OCI-M2 (cell line): Measurements from ENCODE around the gene DGKZ.

Experiments used
- DNase-seq: peaks from one replicate; lab custom pipeline; 2025; ENCODE audit not compliant: unreplicated experiment; lab: John Stamatoyannopoulos, UW

DGKZ gene

DNA sequence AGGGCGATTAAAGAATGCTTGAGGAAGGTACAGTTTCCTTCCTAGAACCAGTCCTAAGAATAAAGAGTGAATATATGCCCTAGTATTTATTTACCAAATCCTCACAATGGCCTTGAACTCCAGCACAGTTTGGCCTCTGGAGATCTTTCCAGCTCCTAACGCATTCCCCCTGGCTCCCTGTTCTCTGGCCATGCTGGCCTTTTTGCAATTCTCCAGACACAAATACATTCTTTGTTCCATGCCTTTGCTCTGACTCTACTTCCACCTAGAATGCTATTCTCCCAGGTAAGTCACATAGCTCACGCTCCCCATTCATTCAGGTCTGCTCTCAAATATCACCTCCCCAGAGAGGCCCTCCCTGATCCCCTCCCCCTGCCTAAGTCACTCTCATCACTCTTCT lies 3.7 kb upstream of the DGKZ start:
- no peak for DNase-seq

DNA sequence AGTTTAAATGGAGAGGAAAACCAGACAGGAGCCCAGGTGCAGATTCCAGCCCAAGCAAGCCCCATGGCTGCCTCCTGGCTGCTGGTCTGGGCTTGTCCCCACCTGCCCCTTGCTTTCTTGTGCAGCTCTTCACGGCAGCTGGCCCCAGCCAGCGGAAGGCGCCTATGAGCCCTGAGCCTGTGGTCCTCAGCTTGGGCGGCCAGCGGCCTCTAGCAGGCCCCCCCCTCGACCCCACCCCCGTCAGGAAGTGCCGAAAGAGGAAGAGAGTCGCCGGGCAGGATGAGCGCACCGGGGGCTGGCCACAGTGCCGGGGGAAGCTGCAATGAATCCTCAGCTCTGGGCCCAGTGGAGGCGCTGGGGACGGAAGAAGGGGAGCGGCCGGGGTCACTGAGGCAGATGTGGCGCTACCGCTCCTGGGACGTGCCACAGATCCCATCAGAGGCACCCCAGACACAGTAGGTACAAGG lies 2.1 kb upstream of the DGKZ start:
- no peak for DNase-seq

DNA sequence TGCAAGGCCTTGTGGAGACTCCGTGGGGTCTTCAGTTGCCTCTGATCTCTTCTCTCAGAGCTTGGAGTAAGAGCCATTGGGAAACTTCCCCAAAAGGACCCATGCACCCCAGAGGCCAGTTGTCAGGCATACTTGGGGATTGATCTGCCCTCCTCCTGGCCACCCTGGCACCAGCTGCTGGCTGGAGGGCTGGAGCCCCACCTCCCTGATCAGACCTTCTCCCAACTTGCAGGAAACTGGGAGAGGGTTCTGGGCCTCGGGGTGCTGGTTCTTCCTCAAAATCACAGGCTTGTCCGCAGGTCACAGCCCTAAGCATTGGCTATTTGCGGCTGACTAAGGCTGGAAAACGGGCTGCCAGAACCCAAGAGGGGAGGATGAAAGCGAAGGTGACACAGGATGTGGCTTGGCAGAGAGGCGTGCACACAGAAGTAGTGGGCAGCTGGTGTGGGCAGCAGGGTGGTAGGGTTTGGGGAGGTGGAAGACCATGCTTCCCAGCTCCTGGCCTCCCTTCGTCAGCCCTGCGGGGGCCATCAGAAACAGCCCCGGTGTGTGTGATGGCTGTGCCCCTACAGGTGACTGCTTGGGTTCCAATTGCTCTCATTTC lies 1.3 kb upstream of the DGKZ start:
- DNase-seq, result no peak

DNA sequence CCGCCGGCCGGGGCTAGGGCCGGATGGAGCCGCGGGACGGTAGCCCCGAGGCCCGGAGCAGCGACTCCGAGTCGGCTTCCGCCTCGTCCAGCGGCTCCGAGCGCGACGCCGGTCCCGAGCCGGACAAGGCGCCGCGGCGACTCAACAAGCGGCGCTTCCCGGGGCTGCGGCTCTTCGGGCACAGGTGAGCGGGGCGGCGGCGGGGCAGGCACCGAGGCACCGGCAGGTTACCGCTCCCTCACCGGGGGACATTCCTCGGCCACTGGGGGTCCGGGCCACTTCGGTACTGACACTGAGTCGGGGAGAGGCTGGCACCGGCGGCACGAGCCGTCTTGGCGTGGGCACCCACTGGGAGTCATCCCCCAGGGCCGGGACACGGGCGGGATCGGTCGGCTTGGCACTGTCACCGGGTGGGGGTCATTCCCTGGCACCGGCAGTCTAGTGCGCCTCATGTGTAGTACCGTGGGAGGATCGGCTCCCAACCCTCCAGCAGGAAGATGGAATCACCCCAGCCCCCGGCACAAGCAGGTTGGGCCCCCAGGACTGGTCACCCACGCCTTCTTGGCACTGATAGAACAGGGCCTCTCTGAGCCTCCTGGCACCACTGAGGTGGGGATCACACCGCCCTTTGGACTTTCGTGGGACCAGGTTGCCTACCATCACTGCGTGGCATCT lies 511 bp downstream of the DGKZ start:
- DNase-seq, result no peak

DNA sequence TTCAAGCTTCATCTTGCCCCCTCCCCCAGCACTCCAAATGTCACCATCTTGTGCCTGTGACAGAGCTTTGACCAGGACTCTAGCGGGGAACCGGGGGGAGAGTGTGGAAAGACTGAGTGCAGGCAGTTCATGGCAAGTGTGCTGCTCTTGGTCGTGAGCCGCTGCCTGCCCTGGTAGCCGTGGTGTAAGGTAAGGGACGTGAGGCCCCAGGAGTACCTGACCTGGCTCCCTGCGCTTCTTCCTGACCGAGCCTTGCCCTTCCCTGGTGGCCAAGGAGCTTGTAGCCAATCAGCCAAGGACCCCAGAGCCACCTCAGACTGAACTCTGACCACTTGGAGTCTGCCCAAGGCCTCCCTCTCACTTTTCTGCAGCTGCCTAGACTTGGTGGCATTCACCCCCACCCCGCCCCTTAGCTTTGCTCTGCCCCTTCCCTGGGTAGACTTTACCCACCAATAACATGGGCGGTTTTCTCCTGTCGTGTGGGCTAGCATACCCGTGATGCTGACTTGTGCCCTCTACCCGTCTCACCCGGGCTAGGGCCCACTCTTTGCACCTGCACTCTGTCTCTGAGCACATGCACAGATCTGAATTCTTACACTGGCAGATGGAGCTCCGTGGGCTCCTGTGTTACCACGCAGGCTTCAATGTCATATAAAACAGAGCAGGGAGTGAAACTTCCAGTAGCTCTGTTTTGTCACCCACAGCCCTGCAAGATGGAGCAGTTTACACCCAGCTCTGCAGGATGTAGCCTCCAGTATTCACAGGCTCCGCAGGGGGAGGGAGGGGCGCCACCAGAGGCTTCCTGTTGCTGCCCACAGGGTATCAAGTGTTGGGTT lies 1.5 kb downstream of the DGKZ start:
- DNase-seq, result no peak

DNA sequence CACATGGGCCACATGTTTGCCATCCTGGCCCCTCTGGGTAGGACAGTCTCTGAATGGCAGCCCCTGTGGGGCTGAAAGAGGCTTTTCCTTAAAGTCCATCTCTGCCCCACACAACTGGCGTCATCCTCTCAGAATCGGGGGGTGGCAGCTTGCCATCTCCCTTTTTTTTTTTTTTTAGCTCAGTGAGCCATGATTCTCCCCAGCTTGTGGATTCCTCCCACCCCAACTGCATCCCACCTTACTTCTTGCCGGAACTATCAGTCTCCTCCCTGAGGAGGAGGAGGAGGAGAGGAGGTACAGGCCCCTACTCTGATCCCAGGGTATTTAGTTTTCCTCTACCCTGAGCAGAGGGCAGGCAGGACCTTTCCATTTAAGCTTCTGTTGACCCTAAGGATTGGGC lies 3.4 kb downstream of the DGKZ start:
- no peak for DNase-seq

DNA sequence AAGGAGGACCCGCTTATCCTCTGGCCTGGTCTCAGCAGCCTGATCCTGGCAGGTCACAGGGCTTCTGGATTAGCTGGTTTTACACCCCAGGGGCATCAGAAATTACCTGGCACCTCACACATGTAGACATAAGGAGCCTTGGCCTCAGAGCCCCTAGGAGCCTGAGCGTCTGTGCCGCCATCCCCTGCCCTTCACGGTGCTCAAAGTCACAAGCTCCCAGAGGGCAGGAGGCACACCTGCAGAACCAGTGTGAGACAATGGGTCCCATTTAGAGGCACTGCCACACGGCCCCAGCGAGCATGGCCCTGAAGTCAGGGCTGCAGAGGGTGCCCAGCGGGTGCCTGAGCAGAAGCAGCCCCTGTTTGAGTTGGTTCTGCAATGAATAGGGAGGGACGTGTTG lies 3.9 kb downstream of the DGKZ start:
- no peak for DNase-seq

DNA sequence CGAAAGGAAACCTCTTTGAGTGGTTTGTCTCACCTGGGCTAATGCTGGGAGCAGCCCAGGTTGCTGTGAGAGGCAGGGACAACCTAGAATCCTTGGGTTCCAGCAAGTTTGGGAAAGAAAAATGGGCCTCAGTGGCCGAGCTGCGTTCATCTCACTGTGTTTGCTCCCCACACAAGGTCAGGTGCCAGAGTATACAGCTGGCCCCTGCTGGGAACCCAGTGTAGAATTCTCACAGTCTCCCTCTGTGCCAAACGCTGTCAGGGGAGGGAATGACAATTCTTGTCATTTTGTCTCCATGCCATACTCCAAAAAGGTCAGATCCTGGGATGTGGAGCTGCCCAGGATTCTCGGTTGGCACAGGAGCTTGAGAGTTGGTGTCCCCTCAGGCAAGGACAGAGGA lies 4.3 kb downstream of the DGKZ start:
- no peak for DNase-seq

DNA sequence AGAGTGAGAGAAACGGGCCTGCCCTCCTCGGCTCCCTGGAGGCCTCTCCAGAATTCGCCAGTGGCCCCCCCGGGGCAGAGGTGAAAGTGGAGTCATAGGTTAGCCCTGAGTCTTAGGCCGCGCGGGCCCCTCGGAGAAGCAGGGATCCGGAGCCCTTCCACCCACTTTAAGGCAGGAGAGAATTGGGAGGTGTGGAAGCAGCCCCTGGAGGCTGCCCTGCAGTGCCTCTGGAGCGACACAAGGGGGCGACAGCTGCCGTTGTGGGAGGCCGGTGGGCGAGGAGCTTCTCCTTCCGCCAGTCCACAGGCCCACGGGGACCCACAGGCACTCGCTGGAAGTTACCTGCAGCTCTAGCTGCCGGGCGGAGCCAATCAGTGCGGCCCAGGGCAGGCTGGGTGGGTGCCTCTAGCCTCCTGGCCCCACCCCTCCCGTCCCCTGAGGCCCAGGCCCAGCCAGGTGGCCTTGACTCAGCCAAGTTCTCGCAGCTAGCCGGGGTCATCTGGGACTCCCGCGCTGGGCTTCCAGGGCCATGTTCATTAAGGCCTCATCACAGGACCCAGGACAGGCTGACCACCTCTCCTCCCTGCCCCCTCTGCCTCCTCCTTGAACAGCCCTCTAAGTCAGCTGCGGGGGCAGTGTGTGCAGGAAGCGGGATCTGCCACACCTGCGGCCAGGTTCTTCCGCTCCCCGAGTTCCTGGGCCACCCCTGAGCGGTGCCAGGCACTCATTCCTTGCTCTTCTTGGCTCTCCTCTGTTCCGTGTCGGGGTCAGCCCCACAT lies 5.0 kb downstream of the DGKZ start:
- DNase-seq, result no peak

DNA sequence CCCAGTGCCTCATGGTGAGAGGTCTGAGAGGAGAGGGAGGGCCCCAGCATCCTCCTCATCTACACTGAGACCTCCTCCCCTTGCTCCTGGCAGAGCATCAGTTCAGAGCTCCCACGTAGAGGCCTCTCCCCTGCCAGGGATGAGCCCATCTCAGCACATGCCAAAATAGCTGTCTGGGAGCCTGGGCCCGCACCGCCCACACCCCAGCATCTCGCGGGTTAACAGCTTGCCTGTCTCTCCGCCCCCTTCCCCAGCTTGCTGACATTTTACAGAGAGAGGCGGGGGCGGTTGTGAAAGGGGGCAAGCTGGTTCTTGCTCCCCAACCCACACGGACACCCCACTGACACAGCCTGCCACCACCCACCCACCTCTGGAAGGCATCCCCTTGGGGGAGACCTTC lies 6.4 kb downstream of the DGKZ start:
- DNase-seq, result no peak

DNA sequence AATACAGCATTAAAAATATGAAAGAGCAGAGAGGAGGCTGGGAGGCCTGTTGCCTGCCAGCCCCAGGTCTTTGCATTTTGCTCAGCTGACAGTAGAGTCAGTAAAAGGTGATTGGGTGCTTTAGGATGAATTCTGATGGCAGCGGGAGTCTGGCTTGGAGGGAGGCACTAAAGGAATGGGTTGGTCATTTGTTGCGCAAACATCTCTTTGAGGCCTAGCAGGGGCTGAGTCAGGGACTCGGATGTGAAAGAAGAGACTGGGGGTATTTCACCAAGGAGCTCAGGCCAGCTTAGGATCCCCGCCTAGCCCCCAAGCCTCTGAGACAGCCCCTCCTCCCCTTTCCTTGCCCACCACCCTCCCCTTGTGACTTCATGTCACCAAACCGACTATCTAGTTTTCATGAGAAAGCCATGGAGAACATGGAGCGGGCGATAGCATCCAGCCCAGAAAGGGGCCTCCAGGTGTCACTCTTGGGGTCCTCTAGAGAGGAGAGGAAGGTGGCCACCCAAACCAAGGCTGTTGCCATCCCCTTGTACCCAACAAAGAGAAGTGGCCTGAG lies 9.7 kb downstream of the DGKZ start:
- no peak for DNase-seq

DNA sequence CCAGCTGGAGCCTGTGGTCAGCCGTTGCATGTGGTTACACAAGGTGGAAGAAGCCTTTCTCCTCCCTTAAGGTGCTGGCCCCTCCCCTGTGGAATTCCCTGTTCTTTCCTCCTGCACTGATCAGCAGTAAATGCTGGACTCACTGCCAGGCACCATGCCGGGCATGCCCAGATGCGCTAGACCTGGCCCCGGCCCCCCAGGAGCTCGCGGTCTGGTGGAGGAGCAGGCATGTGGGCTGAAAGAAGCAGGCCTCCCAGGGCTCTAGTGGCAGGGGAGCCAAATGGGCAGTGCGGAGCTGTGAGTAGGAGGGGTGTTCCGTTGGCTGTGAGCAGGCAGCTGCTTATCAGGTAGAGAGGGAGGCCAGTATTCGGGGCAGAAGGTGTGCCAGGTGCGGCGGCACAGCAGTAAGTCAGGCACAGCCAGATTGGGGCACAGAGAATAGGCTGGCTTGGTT lies 10.2 kb downstream of the DGKZ start:
- no peak for DNase-seq

DNA sequence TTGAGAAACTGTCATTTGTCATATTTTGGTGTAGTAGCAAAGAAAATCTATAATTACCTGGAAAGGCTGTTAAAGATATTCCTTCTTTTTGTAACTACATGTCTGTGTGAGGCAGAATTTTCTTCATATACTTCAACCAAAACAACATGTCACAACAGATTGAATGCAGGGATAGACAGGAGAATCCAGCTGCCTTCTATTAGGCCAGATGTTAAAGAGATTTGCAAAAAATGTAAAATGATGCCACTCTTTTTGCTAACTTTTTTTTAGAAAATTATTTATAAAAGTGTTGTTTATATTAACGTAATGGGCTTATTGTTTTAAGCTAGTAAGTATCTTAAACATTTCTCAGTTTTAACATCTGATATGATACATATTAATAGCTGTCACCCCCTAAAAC lies 12.7 kb downstream of the DGKZ start:
- DNase-seq, result no peak

DNA sequence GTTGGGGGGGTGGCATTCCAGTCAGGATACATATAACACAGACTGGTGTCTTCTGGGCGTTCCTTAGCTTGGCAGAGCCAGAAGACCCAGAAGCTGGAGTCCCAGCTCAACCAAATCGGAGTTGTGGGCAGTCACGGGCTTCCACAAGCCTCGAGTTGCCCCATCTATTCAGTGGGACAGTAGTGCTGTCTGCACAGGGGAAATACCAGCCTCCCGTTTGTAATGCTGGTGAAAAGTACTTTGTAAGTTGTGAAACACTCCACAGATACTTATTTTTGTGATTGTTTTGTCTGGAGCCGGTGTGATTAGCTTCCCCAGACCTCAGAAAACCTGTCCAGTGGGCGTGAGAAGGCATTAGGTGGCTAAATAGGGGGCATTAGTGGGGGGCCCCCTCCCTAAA lies 13.6 kb downstream of the DGKZ start:
- DNase-seq, result no peak

DNA sequence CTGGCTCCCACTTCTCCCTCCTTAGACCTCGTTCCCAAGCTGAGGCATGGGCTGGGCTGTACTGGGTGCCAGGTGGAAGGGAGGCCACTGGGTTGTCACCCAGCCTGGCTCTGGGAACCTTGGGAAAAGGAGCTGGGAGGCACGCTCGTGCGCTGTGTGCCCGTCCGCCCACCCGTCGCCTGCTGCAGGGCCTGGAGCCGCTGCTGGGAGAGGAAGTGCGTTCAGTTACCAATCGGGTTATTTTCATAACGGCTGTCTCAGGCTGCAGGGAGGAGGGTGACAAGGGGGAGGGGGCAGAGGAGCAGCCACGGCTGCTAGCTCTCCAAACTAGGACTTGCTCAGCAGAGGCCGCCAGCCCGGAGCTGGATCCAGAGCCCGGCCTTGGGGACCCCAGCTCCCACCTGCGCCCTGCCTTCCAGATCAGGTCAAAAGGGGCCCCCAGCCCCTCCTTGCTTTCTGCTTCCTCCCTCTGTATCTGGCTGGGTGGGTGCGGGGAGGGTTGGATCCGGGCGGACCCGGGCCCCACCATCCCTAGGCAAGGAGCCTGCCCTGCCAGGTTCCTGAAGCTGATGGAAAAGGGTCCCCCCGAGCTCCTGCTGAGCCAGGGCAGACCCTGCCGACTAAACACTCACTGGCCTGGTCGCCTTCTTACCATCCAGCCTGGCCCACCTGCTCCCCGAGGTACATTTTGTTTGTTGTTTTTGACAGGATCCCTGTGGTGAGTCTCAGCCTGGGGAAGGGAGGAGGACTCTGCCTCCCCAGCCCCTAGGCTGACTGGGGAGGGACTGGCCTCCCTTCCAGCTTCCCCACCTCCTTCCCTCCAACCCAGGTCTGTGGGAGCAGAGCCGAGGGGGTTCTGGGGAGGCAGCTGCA lies 14.3 kb downstream of the DGKZ start:
- no peak for DNase-seq

DNA sequence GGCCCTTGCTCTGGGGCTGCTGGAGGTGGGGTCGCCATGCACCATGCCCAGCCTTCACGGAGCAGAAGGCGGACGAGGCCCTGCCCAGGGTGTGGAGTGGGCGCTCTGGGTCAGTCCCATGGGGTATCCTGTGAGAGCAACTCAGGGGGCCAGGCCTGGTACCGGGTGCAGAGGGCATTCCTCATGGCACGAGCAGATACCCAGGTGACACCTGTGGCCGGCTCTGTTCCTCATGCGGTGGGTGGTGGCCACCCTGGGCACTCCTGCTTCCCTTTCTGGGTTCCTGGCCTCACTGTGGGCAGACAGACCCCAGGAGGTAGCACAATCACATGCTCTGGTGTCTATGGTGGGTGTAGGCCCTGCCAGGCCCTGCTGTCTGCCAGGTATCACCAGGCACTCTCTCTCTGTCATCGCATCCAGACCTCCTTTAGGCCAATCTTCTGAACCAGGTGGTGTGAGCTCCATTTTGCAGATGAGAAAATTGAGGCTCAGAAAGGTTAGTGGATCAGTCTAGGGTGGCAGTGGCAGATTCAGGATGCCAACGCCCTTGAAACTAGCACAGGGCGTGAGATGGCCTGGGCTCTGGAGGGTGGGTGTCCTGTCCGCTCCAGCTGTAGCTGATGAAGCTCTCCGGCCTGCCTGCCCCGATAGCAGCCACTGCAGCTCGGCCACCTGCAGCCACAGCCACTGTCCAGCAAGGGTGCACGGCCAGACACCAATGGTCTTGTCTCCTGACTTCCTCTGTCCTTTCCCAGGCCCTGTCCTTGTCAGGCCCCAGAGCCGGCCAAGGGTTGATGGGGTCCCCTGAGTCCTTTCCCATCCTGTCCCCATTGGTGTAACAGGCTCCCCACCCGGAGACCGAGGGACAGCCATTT lies 15.1 kb downstream of the DGKZ start:
- no peak for DNase-seq

DNA sequence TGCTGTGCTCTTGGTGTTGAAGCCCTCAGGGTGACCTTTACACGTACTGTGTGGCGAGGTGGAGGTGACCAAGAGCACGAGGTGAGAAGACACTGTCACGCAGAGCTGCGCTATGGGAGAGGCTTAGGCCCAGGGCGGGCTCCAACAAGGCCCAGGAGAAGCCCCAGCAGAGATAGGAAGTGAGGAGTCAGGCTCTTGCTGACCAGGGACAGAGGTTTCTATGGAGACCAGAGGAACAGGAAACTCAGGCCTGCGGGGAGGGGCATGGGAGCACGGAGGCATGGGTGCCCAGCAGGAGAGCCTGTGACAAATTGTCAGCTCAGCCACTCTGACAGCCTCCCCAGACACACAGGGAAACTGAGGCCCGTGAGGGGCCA lies 15.8 kb downstream of the DGKZ start:
- DNase-seq, result no peak

DNA sequence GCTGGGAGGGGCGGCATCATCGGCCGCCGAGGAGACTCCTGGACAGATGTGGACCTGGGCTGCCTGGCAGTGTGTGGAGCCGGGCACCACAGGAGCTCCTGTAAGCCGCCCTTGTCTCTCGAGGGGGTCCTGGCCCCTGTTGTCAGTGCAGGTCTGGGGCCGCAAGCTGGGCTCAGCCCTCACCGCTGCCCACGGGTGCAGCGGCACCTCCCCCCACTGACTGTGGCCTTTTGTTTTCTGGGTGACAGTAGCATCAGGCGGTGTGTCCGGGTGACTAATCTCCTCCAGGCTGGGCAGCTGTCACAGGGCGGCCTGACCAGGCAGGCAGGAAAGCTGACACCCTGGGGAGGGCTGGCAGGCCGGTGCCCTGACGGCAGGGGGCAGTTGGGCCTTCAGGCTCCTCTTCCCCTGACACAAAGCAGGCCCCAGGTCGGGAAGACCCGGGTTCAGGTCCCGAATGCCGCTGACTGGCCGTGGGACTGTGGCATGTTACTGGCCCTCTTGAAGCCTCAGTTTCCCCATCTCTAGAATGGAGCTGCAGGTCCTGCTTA lies 16.3 kb downstream of the DGKZ start:
- DNase-seq, result no peak

DNA sequence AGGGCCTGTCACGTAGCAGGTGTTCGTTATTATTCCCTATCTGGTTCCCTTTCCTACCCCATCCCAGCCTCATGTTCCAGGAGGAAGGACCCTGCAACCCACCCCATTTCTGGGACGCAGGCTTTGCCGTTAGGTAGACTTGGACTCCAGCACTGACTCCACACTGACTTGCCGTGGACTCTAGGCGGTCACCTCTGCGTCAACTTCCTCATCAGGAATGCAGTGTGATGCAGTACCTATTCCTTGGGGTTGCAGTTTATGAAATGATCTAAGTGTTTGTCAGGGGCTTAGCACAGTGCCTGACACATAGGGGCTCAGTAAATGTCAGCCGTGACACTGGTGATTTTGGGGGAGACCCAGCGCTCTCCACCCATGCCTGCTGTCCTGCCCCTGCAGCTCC lies 16.8 kb downstream of the DGKZ start:
- no peak for DNase-seq
